CD4-positive, alpha-beta T cell treated with Interleukin-17A for 1 hour (primary cell): ENCODE data around the gene GRID2.
"Not testable (repeated sequence)": the region's sequence is repeated elsewhere in the genome, so short reads cannot be mapped to it uniquely, and the experiment has no call there.

Source experiments
- DNase-seq: peaks from one replicate; pipeline ENCODE4 v3.0.0-alpha.2; 2020

GRID2 gene

DNA sequence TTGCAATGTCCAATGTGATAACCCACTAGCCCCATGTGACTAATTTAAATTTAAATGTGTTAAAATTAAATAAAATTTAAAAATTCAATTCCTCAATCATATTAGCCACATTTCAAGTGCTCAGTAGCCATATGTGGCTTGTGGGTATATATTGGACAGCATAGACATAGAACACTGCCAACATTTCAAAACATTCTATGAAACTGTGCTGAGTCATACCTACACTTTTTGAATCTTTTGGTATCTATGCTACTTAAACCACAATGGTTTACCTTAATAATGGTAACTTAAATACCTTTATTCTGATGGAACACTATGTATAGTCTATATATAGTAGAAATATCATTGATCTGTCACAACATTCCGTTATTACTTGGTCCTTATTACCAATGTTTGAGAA lies 1301.4 kb downstream of the GRID2 start:
- DNase-seq = no peak

DNA sequence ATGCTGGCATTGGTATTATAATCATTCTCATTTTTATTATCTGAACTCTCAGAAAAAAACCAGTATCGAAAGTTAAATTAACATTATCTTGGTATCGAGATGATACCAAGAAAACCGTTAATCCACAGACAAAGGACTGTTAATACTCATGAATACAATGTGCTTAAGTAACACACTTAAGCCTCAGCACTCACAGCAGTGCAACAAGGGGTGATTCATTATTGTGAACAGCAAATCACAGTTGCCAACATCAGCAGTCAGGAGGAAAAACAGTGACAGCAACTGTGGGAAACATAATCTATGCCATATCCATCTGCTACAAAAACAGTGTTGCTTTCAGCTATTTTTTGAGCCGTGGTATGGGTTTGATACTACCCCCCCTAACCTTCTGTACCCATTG lies 1313.8 kb downstream of the GRID2 start:
- DNase-seq = no peak

DNA sequence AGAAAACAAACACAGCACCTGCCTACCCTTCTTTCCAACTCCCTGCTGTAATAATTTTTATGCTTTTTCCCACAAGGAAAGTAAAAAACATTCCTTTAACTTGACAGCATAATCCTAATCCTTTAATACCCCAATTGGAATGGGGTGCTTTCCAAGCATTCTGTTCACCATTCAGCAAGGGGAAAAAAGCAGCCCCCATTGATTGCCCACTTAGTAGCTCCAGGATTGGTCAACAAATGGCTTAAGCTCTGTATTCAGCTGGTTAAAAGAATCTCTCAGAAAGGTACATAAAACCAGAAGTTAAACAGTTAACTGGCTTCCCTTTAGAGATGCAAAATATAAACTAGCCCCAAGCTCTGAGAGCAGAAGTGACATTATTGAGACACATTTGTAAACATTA lies 1330.0 kb downstream of the GRID2 start:
- no peak for DNase-seq

DNA sequence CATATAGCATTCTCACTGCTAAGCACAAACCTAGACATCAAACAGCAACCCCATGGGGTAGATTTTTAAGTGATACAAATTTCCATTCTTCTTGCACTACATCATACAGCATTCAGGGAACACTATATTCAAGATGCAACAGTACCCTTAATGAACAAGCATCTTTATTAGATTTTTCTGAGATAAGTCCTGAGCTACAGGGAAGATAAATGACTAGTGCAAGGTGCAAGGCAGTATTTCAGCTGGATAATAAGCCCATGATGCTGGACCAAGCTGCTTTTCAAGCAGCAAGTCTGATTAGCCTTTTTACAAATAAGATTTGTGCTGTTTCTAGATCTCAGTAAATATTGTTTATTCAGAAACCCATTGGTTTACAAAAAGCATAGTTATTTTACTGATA lies 1332.2 kb downstream of the GRID2 start:
- DNase-seq = no peak

DNA sequence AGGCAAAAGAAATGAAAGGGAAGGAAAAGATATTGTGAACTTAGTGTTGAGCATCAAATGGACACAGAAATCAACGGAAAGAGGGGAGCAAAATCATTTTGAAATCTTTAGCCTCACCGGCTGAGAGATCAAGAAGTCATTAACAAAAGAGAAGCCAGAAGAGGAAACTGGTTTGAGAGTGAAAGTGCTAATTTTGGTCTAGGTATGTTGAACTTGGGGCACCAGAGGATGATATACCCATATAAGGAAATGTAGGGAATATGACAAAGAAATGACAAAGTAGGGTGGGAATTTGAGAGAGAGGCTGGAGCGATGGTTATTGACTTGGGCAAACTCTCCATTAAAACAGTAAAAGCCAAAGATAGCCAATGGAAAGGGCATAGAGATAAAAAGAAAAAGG lies 1341.4 kb downstream of the GRID2 start:
- DNase-seq = no peak

DNA sequence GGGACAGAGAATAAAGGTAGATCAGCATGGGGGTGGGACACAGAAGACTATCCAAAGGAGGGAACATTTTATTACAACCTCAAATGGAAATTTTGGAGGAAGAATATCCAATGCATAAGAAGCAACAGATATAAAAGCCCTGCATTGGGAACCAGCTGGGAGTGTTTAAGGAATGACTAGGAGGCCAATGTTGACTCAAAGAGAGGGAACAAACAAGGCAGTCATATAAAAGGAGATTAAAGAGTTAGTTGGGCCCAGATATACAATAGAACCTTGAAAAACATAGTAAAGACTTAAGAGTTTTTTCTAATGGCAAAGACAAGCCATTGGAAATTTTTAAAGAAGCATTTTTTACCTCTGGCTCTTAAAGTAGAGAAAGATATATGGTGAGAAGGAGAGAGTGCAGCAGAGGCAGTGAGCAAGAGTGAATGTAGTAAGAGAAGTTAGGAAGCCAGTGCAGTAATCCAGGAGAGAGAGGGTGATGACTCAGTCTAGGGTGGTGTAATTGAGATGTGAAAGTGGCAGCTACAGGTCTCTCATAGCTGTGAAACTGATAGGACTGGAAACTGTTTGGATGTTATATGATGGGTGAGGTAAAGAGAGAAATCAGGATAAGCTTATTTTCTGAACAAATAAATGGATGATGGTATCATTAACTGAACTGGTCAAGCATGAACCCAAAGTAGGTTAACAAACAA lies 1342.6 kb downstream of the GRID2 start:
- no peak for DNase-seq

DNA sequence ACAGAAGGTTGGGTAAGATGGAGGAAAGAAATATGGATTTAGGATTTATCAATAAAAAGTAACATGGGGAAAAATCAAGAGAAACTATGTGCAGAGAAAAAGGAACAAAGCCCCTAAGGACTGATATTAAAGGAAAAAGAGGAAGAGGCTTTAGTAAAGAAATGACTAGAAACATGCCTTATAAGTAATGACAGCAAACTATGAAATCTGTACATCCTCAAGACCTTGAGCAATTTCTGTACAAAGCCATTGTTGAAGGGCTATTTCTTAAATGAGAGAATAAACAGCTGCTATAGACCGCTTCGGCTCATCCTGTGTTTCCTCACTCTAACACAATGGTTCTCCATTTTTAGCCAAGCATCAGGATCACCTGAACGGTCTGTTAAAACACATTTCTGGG lies 1344.5 kb downstream of the GRID2 start:
- DNase-seq = no peak

DNA sequence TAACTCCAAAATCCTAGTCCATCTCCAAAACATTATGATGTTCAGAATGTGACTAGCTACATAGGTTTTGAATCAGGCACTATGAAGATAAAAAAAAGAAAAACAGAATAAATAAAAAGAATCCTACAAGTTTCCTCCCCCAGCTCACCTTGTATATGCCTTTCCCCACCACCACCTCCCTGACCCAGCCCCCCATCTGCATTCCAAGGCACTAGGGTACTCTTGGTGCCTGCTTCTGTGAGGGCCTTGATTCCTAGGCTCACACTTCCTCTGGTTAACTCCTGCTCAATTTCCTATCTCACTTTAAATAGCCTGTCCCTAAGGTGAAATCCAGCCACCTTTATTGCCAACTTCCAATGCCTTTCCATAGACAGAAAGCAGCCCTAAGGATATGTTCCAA lies 1346.1 kb downstream of the GRID2 start:
- DNase-seq = no peak

DNA sequence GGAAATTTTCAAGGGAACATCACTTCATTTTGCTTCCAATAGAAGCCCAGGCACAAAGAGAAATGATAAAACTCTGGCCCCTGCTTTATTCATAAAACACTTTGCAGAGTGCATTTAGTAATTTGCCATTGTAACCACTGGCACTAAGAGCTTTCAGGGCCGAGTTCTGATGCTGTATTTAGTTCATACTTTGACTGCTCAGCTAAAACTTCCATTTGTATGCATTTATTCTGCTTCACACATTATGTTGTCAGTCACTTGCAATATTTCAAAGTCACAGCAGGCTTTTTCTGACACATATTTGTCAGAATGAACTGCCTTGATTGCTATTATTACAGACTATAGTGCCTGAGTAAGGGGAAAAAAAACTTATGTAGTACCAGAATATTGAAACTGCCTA lies 1350.4 kb downstream of the GRID2 start:
- DNase-seq = no peak

DNA sequence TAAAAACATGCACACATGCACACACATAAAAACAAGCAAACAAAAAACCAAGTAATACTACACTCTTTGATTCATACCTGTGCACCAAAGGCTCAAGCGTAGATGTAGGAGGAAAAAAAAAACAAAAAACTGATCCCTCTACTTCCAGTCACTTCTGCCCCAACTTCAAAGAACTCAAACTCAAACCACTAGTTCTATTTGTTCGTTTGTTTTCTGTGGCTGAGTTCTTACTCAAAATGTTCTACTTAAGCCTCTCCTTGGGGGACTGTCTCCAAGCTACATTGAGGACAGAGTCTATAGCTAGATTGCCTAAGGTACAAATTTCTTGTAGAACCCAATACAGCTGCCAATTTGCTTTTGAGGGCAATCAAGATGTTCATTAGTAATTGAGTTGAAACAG lies 1353.8 kb downstream of the GRID2 start:
- DNase-seq = no peak

DNA sequence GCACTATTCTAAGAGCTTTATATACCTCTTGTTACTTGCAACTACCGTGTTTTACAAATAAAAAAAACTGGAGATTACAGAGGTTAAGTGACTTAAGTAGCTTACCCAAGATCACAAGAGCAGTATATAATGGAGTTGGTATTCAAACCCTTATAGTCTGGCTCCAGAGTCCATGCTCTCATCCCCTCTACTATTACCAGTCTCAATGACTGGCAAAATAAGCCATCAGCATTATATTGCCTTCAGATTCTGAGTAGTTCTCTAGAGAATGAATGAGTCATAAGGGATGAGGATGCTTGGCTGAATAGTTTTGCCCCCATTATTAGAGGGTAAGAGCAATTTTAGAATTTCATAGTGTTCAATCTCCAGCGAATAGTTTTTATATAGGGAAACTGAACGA lies 1354.7 kb downstream of the GRID2 start:
- no peak for DNase-seq

DNA sequence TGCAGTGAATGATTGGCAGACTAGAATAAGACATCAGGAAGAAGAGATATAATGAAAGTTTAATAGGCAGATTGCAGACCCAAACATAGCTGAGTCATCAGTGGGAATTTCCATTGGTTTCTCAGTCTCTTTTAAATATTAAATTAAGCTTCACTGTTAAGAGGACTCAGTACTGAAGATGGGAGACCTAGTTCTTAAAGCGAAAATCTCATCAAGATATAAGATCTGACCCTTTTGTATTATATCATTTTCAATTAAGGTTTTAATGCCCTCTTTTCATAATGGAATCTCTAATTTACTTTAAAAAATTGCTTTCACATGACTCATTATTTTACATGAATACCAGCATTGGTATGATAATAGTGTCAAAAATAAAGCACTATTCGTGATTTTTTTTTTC lies 1355.9 kb downstream of the GRID2 start:
- DNase-seq = no peak

DNA sequence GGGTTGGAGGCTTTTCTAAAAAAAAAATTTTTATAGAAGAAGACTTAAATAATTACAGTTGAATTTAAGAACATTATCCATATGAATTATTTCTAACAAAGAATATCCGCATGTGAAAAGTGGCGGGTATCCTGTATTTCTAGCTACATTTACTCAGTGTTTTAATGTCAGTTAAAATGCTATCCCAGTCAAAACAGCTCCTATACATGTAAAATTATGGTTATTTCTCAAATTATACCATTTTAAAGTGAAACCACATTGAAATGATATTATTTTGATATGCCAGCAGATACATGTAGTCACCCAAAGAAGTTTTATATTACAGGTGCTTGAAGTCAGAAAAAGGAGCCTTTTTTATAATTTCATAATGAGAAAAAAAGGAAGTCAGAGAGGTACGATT lies 1356.3 kb downstream of the GRID2 start:
- DNase-seq = no peak

DNA sequence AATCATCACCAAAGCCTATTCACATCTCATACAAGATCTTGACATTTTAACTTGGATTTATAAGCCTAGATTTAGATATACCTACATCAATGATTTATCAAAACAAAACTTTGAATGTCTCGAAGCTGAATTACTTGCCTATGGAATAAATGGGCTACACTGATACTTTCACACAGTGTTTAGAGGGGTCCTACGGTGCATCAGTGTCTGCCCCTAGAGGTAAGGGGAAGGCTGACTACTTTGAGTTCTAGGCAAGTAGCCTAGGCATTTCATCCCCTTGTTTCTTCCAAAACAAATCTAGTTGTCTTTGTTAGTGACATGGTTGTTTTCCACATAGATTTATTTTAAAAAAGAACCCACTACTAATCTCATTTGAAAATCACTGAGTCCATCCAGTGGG lies 1366.7 kb downstream of the GRID2 start:
- no peak for DNase-seq

DNA sequence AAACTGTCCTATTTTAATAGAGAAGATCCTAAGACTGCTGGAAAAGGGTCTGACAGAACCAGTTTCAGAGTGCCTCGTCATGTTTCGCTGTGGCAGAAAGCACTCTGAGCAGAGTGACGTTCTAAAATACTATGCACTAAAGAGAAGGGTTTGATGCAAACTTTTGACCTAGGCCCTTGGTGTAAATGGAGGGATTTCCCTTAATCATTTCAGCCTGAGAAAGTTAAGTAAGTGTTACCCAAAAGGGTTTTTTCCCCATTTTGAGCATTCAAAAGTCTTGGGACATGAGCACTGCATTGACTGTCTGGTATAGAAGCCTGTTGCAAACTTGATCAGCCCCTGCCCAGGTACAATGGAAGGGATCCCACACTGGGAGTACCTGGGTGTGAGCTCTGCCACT lies 1367.3 kb downstream of the GRID2 start:
- DNase-seq = no peak

DNA sequence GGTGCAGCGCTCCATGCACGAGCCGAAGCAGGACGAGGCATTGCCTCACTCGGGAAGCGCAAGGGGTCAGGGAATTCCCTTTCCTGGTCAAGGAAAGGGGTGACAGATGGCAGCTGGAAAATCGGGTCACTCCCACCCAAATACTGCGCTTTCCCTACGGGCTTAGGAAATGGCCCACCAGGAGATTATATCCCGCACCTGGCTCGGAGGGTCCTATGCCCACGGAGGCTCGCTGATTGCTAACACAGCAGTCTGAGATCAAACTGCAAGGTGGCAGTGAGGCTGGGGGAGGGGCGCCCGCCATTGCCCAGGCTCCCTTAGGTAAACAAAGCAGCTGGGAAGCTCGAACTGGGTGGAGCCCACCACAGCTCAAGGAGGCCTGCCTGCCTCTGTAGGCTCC lies 1373.2 kb downstream of the GRID2 start:
- DNase-seq = not testable (repeated sequence)

DNA sequence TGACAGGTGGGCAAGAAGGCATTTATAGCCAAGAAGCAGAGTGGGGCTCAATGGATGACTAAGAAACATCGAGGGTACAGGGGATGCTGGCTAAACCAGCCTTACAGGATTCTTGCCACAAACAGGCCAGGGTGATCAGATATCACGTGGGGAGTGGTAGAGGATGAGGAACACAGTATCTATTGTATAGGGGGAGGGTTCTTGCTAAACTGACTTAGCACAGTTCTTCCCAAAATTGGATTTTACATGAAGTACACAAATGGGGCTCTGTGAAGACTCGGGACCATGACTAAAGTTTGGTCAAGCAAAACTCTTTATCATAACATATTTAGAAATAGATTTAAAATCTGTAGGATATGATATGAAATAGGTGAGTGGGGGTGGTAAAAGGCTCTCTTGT lies 1380.8 kb downstream of the GRID2 start:
- DNase-seq = no peak

DNA sequence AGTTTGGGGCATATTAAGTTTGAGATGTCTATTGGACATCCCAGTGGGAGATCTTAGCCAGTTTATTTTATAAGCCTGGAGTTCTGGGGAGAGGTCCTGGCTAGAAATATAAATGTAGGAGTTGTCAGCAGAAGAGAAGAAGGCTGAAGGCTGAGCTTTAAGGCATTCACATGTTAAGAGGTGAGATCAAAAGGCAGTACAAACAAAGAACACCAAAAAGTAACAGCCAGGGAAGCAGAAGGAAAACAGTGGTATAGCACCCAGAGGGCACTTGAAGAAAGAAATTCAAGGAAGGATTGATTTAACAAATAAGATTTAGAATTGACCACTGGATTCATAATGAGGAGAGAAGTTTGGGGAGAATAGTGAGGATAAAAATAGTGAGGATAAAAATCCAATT lies 1383.5 kb downstream of the GRID2 start:
- DNase-seq = no peak

DNA sequence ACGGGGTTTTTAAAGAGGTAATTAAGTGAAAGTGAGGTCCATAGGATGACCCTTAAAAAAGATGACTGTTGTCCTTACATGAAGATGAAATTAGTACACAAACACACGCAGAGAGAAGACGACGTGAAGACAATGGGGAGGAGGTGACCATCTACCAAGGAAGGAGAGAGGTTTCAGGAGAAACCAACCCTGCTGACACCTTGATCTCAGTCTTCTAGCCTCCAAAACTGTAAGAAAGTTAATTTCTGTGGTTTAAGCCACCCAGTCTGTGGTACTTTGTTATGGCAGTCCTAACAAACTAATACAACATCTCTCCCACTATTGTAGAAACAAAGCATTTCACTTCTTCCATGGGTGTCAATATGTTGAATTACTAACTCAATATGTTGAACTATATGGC lies 1385.2 kb downstream of the GRID2 start:
- no peak for DNase-seq

DNA sequence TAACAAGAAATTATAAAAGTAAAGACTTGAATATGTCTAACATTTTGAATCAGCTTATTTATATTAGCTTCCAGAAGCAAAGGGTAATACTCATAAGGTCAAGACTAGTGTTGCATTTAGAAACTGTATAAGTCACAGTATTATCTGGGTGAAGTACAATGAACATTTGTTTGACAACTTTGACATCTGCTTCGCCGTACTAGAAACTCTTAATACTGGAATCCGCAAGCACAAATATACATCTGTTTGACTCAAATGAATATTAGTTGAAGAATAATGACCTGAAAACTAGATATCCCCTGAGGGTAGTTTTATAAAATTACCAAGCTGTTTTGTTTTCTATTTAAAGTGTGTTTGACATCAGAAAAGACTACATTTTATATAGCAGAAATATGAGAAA lies 1389.4 kb downstream of the GRID2 start:
- DNase-seq = no peak

DNA sequence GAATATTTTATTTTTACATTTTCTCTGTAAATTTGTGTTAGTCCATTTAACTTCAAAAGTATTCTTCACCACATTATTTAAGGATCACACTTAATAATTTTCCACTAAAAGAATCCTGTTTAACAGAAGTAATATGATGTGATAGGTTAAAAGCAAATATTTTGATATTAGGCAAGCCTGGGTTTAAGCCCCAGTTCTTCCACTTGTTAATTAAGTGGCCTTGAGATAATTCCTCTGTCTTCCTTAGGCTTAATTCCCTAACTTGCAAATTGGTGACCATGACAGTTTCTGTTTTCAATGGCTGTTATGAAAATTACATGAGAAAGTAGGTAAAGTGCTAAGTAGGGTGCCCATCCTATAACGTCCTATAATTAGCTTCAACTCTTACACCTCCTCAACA lies 1394.9 kb downstream of the GRID2 start:
- DNase-seq = no peak

DNA sequence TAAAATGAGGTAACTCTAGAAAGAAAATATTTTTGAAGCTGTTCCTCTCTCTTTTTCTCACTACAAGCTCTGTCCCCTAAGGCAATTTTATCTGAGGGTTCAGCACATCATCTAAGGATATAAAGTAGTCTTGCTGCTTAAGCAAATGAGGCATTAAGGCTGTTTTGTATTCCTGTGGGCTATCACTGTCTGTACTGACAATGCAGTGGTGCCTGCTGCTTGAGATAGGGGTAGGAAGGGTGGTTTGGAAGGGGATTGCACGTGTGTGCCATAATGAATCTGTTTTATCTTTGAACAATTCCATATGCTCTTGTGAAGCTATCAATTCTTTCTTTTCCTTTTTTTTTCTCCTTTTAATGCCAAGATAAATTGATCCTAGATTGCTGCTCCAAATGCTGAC lies 1396.8 kb downstream of the GRID2 start:
- no peak for DNase-seq

DNA sequence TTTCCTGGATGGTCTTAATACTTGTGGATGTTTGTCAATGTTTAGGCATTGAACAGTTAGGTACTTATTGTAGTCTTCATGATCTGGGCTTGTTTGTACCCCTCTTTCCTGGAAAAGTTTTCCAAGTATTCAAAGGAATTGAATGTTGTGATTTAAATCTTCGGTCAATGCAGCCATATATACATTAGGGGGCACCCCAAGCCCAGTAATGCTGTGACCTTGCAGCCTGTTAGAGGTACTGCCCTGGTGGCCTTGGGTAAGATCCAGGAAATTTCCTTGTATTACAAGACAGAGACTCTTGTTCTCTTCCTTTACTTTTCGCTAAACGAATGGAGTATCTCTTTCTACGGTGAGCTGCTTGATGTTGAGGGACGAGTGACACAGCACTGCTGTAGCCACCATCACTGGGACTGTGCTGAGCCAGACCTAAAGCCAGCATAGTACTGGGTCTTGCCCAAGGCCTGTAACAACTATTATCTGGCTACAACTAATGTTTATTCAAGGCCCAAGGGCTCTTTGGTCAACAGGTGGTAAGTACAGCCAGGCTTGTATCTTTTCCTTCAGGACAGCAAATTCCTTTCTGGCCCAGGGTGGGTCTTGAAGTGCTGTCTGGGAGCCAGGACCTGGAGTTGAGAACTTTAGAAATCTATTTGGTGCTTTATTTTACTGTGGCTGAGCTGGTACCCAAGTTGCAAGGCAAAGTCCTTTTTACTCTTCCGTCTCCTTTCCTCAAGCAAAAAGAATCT lies 1406.5 kb downstream of the GRID2 start:
- DNase-seq = no peak

DNA sequence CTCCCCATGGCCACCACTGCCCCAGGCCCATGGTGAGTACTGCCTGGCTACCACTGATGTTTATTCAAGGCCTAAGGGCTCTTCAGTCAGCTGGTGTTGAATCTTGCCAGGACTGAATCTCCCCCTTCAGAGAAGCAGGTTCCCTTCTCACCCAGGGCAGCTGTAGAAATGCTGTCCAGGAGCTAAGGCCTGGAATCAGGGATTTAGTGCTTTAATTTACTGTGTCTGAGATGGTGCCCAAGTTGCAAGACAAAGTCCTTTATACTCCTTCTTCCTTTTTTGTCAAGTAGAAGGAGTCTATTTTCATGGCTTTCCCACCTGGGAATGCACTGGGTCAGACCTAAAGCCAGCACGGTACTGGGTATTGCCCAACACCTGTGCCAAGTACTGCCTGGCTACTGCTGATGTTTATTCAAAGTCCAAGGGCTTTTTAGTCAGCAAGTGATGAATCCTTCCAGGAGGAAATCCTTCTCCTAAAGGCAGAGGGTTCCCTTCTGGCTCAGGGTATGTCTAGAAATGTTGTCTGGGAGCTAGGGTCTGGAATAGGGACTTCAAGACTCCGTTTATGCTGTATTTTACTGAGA lies 1407.2 kb downstream of the GRID2 start:
- no peak for DNase-seq

DNA sequence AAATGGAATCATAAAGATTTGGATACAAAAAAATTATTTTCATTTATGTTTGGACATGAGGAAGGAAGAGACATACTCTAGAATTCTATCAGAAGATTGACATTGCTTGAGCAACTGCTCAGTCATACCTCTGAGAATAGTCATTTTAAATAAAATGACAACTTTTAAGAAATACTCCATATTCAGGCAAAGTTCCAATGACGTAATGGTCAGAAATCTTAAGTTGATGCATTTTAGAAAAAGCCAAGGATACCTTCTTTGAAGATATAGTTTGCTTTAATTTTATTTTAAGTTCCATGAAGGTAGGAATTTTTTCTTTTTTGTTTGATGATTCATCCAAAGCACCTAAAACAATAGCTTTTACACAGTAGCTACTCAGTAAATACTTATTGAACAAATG lies 1414.5 kb downstream of the GRID2 start:
- no peak for DNase-seq
